RKO (cell line): ENCODE data around the gene PUS10.
"Not testable (repeated sequence)": the region's sequence is repeated elsewhere in the genome, so short reads cannot be mapped to it uniquely, and the experiment has no call there.

Experiments
- DNase-seq: peaks from one replicate; pipeline ENCODE4 v3.0.0-alpha.2; 2016; ENCODE audit warnings: low spot score

PUS10 gene

DNA sequence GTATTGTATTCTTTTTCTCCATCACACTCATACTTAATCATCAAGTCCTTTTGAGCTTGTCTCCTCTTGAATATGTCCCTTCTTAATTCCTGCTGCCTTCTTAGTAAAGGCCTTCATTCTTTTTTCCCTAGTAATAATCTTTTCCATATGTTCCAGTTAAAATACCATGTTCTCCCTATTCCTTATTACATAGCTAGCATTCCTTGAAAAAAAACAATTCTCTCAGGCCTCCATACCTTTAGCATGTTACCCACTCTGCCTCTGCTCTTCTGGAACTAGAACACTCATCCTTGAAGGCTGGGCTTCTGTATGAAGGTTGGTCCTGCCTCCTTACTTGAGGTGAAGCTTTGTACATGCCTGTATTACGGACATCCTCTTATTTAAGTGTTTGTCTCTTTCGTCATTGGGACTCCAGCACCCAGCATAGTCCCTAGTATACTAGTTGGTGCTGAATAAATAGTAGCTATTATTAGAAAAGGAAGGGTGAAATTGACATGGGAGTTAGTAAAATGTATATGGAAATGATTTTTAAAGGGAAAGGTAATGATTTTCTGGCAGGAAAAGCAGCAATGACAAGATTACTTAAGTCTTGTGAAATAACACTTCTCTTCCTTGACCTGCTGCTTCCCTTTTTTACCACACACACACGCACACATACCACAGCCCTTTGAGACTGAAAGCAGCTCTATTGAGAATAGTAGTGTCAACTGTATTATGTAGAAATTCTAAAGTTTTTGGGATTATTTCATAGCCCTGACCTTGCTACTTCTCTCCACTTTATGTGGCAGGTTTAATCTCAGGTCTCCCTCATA is 91.1 kb downstream of the PUS10 start:
- no peak for DNase-seq

DNA sequence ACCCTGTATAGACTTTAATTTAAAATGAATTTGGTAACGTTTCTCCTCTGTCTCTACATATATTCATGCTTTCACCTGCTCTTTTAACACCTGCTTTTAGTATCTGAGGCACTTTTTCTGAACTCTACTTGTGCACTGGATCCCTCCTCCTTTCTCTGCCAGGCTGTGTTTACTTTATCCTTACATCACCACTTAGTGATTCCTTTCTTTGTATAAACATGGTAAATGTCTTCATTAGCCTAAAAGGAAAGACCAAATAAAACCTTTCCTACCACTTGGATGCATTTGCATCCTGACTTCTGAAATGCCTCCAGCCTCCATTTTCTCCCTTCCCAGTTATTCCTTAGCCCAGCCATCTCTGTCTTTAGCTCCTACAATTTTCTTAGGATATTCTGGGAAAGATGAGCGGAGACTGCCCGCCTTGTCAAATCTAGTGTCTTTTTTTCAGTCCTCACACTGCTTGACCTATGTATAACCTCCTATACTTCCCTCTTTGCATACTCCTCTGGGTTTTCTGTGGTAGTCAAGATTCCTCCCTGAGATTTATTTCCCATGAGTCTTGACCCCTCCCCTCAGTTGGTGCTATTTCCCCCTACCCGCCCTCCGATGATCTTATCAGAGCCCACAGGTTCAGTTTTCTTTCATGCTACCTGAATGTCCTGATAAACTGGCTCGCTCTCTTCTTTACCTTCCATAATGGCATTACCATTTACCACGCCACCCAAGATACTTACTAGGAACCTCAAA is 91.9 kb downstream of the PUS10 start:
- no peak for DNase-seq

GRCh38 chr2:60907329-60907728 is 110.7 kb downstream of the PUS10 start:
- no peak for DNase-seq

DNA sequence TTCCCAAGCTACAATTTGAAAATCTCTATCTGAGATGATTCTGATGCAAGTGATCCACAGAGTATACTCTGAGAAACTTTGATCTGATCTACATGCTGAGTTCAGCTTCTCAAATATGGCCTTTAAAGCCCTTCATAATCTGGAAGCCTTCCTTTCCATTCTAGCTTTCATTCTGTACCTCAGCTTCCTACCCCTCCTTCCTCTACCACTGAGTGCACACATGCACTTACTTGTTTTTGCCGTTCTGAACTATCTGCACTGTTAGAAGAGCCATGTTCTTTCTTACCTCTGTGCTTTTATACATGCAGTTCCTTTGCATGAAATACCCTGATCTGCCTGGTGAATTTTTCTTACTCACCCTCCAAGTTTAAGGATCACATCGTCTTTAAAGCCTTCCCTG is 111.7 kb downstream of the PUS10 start:
- no peak for DNase-seq

DNA sequence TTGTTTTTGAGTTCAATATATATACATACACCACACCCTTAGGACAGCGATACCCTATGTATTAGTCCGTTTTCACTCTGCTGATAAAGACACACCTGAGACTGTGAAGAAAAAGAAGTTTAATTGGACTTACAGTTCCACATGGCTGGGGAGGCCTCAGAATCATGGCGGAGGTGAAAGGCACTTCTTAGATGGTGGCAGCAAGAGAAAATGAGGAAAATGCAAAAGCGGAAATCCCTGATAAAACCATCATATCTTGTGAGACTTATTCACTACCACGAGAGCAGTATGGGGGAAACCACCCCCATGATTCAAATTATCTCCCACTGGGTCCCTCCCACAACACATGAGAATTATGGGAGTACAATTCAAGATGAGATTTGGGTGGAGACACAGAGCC is 112.2 kb downstream of the PUS10 start:
- DNase-seq, result not testable (repeated sequence)

DNA sequence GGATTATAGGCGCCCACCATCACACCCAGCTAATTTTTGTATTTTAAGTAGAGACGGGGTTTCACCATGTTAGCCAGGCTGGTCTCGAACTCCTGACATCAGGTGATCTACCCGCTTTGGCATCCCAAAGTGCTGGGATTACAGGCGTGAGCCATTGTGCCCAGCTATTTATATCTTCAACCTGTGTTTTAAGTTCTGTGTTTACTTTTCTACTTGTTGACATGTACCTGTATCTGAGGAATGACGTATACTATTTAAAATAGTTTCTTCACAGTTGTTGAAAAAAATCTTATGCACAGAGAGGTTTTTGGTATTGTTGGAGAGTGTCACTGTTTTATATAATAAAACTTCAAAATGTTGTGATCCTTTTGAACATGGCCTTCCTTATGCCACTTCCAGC is 116.8 kb downstream of the PUS10 start:
- not testable (repeated sequence) for DNase-seq

DNA sequence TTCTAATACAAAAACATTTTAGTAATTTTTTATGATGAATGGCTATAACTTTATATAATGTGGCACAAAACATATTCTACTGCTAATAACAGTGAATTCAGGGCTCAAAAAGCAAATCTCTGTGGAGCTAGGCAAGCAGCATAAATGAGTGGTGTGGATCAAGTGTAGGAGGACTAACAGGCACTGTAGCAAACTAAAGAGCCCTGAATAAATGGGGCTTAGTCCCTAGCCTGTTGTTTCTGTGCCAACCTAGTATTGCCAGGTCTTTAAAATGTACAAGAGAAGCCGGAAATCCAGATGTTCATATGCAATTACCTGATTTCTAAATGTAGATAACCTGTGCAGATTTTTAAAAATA is 118.2 kb downstream of the PUS10 start:
- DNase-seq, result no peak

GRCh38 chr2:60899230-60899891 is 118.7 kb downstream of the PUS10 start:
- DNase-seq, result no peak

DNA sequence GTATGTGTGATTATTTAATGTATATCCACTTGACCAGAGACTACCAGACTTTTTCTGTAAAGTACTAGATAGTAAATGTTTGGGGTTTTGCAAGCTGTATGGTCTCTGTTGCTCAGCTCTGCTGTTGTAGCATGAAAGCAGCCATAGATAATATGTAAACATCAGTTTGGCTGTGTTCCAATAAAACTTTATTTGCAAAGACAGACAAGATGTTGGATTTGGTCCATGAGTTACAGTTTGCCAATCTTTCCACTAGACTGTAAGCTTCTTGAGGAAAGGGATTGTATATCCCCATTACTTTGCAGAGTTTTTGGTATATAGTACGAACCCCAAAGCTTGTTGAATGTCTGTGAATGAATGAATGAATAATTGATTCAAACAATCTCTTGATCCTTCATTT is 119.5 kb downstream of the PUS10 start:
- DNase-seq, result no peak
